Forelimb muscle (tissue), 1 donor: ENCODE data around the gene UMODL1. TPM values are rescaled to one million over a fixed set of nuclear protein-coding genes. Genes with fewer than 3 reads are reported as not detected.

ENCODE experiments used
- DNase-seq: peaks from one replicate; pipeline ENCODE4 v3.0.0-alpha.2; 2013; ENCODE audit warnings: low read depth
- polyA plus RNA-seq: library from polyadenylated mRNA; unstranded; fragments of 120-200 nt; gene quantifications from one replicate; pipeline ENCODE4 v1.2.1, GENCODE V29; 2013; ENCODE audit not compliant: insufficient read length

Gene UMODL1
- polyA plus RNA-seq, 1 donor = not detected

DNA sequence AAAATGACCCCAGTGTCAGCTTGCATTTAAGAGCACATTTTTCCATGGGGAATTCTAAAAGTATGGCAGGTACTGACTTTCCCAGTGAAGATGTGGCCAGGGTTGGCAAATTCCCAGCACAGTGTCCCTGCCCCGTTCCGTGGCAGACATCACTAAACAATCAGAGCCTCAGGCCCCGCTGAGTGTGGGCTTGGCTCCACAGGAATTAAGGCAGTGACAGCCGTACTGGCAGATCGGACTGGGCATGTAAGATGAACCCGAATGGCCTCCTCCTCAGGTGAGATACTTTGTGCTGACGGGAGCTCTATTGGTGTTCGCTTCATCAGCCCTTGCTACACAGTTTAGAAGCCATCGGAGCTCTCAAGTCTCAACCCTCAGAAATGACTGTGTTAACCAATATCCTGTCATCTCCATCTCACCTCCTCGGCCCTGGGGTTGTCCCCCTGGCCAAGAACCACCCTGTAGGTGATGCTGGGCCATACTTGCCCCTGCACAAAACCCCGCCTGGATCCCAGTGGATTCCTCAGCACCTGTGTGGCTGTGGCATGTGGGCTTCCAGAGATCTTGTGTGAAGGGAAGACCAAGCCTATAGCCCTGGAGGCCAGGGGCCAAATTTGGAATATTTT is 118.9 kb downstream of the UMODL1 start:
- no peak for DNase-seq

DNA sequence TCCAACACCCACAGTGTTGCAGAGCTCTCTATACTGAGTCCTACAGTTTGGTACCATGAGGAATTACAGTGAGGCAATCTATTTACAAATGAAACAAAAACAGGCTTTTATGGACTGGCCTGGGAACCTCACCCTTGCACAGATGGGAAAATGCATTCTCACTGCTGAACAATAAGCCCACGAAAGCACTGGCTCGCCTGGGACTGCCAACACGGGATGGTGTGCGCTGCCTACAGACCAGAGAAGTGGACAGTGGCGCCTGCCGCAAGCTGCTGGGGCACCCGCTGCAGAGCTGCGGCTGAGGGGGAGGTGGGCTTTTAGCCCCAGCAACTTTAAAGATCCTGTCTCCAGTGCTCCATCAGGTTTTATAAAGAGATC is 119.4 kb downstream of the UMODL1 start:
- no peak for DNase-seq

GRCh38 chr21:42191064-42191463 is 119.9 kb downstream of the UMODL1 start:
- DNase-seq = no peak

GRCh38 chr21:42191696-42192595 is 120.8 kb downstream of the UMODL1 start:
- DNase-seq = no peak

Other genes starting within 250 kb of the UMODL1 start
- gene PRDM15, start 192.0 kb upstream of the UMODL1 start, polyA plus RNA-seq = 3.8 TPM
- 9.6 TPM for gene C2CD2, start 117.3 kb upstream of the UMODL1 start, polyA plus RNA-seq
- gene ZBTB21, start 61.0 kb upstream of the UMODL1 start, polyA plus RNA-seq = 5.1 TPM
- gene ABCG1, start 147.8 kb downstream of the UMODL1 start, polyA plus RNA-seq = 6.7 TPM
- 1.7 TPM for gene TFF3, start 244.1 kb downstream of the UMODL1 start, polyA plus RNA-seq